Activated CD4-positive, alpha-beta T cell treated with anti-CD3 and anti-CD28 coated beads, Interleukin-2, amount 50 U/mL, for 4 hours (primary cell): ENCODE measurements around the gene IL17B.

Source experiments
- DNase-seq, 2 experiments: peaks; one replicate each; pipeline ENCODE4 v3.0.0-alpha.2; 2020

IL17B gene

DNA sequence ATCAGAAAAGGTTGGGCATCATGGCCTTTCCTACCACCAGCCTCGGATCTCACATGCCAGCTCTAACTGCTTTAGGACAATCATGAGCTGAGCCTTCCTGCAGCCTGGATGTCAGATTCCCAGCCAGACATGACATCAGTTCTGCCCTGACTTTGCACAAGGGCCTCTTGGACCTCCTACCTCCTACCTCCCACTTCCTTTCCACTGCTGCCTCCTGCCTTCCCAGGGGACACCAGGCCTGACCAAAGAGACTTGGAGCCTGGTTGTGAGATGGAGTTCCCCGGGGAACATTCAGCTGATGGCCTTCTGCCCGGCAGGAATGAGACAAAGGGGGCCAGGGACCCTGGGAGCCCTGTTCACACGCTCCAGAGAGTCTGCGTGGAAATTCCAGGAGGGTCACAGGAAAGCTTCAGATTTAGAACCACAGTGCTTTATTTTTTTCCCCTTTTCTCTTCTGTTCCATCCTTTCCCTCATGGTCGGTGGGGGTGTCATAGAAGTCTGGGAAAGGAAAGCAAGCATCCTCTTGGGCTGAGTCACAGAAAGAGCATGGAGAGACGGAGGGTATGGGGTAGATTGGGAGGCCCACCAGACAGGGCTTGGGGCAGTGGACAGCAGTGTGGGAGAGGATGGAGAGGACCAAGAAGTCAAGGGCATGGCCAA lies 35.4 kb upstream of the IL17B start:
- DNase-seq, result no peak

DNA sequence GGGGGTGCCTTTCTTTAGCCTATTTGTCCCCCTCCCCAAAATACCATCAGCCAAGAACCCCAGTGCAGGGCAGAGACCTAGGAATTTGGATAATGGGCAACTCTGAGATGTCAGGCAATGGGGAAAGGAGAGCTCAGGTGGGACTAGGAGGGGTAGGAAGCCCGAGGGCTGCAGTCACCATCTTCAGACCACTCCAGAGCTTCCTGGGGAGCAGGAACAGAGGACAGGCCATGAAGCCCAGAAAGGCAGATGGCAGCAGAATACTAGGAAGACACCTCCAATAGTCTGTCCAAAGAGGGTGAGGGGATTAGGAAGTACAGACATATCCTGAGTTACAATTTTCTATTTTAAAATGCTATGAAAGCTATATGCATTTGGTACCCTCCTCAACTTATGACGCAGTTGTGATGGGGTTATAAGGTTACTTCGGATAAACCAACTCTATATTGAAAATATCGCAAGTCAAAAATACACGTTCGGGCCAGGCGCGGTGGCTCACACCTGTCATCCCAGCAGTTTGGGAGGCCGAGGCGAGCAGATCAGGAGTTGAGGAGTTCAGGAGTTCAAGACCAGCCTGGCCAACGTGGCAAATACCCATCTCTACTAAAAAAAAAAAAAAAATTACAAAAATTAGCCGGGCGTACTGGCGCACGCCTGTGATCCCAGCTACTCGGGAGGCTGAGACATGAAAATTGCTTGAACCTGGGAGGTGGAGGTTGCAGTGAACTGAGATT lies 34.6 kb upstream of the IL17B start:
- DNase-seq, result no peak

DNA sequence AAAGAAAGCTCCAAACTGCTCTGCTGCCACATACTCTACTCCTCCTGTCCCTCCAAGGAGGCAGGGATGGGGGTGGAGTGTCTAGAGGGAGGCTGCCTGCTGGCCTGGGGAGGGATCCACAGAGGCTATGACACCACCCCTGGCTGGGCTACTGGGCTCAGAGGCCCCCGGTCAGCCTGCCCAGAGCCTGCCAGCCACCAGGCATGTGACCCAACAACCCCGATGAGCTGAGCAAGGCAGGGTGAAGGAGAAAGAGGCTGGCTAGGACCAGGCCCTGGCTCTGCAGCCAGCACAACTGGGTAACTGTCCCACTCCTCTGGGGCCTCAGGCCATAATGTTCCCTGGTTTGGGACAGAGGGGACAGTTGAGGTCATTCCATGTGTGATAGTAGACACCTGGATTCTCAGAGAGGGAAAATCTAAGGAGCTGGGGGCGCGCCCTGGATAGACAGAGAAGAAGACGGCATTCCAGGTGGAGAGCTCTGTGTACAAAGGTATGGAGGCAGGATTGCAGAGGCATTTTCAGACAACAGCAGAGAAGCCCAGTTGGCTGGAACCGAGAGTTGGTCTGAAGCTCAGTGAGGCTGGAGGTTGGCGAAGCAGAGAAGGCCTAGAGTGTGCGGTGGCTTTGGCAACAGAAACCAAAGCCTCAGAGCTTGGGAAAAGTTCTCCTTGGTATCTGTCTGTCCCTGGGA lies 33.8 kb upstream of the IL17B start:
- no peak for DNase-seq

DNA sequence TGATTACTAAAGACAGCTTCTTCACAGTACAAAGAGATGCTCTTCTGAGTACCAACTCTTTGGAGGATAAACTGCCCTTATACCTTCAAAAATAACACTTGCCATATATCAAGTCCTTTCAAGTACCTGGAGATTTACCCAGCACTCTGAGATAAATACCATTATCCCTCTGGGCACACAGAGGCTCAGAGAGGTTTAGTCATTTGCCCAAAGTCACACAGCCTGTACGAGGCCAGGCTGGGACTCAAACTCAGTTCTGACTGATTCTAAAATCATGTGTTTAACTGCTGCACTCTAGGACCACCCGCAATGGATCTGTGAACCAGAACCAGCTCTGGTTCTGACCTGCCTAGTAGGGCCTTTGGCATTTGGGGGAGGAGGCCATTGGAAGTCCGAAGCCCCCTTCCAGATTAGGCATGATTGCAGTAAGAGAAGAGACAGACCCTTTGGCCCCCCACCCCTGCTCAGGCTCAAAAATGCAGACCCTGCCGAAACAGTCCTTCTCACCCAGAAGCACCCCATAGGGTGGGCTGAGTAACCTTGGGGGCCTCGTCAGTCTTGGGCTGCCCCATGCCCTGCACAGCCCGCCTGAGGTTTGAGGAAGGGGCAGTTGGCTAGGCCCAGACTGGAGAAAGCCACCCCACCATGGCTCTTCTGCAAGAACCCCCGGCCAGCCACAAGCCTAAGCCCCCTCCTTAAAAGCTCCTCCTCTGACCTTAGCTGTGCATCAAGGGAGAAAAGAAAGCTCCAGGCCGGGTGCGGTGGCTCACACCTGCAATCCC lies 32.8 kb upstream of the IL17B start:
- no peak for DNase-seq

DNA sequence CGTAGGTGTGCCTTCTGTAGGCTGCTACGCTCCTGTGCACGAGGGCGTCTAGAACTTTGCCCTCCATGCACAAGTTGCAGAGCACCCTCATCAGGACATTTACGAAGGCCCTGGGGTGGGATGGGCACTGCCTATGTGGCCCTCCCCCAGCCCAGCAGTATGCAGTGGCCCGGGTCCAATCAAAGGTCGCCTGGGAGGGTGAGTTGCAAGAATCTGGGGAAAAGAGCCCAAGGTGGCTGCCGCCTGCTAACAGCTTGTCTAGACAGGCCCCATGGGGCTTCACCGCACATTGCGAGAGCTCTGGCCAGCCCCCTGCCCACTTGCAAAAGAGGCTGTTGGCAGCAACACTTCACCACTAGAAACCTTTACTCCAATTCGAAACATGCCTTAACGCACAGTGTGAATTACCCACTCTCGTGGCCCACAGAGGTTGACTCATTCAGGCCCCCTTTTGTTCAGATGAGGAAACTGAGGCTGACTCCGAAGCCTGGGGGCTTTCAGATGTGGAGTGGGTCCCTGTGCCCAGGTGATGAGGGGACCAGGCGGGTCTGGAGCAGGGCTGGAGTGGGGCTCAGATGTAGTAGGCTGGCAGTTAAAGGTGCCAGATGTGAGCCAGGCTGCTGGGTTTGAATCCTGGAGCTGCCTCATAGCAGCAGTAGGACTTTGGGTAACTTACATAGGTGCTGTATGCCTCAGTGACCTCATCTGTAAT lies 31.8 kb upstream of the IL17B start:
- DNase-seq, result no peak

DNA sequence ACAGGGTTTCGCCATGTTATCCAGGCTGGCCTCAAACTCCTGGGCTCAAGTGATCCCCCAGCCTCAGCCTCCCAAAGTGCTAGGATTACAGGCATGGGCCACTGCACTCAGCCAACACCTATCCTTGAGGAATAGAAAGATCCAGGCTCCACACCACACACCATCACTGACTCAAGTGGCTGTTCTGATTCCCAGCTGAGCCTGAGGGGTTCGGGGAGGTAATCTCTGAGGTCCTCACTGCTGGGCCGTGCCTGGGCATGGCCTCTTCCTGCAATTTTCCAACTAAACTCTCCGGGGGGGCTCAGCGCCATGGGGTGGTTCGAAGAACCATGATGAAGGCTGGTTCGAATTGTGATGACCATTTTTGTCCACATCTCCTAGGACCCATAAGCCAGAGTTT lies 31.0 kb upstream of the IL17B start:
- no peak for DNase-seq

DNA sequence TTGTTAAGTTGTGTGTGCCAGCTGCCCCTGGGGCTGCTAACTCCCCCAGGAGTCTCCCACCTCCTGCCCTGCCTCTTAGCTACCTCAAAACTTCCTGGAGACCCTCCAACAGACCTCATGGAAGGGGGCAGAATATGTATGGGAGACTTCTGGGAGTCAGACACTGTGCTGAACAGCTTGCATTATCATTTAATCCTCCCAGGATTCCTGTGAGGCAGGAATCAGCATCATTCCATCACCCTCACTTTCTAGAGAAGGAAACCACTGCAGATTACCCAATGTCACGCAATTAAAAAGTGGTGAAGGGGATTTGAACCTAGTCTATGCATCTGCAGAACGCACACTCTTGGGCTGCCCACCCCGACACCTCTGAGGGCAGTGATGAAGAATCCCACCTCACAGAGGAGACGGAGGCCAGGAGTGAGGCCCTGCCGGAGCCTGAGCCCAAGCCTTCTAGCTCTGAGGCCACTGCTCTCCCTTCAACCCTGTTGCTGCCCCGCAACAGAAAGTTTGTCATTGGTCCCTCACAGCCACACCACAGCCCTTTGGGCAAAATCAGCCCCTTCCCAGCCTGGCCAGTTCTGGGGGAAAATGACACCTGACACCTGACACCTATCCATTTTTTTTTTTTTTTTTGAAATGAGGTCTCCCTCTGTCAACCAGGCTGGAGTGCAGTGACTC lies 30.3 kb upstream of the IL17B start:
- DNase-seq, result no peak

DNA sequence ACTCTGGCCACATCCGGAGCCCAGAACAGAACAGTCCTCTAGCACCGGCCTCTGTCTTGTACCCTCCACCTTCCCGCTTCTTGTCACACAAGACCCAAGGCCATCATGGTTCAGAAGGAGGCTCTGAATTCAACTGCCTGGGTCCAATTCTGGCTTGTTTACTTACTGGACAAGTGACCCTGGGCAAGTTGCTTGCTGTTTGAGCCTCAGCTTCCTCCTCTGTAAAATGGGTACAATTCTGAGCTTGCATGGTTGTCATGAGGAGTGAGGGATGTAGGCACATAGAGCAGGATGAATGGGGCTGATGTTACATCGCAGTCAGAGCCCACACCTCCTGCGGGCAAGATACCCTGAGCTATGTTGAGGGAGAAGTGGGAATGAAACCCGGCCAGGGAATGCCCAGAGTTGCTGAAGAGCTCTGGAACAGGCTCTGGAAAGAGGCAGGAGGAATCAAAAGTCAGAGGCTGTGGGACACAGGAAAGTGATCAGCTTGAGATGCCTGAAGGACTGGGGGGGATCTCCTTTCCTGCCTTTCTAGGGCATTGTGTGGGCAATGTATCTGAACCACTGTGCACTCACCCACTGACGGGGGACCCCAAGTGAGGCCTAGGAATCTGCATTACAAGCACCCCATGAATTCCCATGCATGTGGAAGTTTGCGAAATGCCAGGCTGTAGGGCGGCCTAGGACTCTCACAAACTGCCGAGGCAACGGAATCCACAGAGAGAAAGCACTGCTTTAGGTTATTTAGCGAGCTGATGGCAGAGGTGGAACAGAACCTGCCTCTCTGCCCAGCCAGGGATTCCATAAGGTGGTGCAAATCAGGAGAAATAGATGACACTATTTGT lies 29.4 kb upstream of the IL17B start:
- DNase-seq, result no peak

DNA sequence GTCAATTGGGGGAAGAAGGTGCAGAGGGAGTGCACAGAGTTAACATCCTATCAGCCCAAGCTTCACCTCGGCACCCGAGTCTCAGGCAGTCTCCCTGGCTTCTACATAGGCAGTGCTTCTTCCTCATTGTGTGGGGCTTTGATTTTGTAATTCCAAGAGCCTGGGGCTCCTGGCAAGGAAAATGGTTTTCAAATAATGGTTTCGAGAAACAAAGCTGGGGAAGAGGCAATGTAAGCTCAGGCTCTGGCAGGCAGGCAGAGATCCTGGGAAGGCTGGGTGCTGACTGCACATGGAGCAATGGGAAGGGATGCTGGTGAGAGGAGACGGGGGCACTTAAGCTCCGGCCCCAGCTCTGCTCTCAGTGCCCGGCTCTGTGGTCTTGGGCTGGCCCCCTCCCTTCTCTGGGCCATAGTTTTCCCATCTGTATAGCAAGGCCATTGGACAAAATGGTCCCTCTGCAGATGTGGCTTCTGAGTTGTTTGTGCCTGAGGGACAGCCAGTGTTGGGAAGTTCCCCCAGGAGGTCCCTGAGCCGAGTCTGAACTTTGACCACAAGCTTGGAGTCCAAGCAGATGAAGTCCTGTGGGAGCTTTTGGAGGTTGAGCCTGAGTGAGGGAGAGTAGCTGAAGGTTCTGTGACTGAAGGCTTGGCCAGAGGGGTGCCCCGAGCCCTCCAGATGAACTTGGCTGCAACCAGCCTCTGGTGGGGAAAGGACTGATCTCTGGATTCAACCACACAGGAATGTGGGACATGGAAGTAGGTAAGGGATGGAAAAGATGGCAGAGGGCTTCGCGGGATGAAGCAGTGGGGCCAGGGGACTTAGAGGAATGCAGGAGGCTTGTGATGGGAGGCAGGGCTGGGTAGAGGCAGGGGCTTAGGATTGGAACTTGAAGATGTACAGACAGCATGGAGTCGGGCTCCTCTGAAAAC lies 28.5 kb upstream of the IL17B start:
- no peak for DNase-seq

DNA sequence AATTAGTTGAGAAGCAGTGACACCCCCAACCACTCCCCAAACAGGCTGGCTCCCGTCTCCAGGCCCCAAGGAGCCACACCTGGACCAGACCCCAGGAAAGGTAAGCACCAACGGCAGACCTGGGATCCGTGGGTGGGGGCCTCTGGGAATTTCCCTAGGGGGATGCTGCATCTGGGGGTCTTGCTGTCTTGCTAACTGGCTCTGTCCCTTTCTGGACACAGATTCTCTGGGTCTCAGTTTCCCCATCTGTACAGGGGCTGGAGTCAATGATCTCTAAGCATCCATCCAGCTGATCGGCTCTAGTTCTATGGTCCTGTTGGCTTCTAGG lies 27.9 kb upstream of the IL17B start:
- DNase-seq, result no peak

DNA sequence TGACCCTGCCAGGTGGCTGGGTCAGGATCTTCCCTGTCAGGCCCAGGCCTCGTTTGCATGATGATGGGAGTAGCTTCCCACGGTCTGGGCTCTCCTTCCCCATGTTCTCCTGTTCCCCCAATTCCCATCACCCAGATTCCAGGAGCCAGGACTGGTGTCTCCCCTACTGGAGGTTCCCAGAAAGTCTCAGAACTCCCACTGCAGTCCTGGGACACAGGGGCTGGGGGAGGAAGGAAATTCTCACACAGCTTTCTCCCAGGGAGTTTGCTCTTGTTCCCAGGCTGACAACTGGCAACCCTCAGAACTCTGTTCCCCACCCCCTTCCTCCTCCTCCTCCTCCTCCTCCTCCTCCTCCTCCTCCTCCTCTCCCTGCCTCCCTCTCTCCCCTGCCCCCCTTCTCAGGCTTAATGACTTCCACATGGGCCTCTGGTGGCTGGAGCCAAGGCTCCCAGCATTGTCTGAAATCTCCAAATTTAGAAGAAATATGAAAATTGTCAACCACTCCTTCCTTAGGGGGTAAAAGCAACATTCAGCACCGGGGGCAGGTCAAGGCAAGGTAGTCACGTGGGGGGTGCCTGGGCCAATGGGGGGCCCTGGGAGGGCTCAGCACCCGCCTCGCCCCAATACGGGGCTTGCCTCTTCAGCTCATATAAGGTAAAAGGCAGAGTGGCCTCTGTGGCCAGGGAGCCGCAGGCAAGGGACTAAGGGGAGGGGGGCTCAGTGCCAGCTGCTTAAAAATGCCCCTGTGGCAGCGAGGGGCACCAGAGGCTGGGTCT lies 27.3 kb upstream of the IL17B start:
- no peak for DNase-seq

DNA sequence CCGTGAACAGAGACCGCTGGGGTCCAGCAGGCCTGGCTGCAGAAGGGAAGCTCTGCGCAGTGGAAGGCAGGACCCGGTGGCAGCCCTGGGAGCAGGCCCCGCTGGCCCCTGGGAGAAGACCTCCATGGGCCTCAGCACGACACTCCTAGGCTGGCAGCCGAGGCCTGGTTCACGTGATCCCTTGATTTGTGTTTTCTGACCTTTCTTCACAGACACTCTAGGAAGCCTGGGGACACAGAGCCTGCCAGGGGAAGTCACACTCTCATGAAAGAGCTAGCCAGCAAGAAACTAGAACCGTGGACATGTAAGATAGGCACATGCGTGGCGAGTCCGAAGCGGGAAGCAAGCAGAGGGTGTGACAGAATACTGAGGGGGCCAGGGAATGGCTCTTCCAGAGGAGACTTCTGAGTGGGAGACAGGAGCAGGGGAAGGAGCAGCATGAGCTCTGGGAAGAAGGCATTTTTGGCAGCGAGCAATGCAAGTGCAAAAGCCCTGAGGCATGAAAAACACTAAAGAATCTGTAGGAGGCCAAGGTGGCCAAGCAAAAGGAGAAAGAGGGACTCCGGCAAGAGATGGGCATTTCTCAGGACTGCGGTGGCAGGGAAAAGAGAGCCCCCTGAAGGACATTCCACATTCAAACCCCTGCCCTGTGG lies 26.6 kb upstream of the IL17B start:
- DNase-seq, result no peak

DNA sequence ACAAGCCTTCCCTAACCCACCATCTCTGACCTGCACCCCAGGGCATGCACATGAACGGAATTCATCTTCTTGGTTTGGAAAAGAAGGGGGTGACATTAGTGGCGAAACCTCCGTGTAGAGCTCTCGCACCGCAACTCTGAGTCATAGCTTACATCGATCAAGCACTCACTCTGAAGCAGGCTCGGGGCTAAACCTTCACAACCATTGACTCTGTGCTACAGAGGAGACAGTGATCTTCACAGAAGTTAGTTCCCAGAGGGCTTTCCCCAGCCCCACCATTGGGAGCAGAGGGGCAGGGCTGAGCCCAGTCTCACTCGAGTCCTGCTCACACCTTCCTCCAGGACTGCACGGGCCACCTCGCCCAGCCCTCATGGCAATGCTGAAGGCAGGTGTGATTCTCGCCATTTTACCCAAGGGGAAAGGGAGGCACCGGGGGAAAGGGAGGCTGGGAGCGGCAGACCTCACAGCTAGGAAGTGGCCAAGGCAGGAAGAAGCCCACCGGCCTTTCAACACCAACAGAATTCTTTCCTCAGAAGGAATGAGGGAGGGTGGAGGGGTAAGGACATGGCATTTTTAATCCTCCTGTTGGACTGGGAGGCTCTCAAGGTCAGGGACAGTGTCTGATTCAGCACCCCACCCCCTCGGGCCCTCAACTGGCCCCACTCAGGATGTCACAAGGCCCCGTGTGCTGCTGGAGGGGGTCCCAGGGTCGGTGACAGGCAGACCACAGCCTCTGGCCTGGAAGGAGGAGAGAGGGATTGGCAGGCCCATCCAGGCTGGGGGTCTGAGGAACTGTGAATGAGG lies 25.9 kb upstream of the IL17B start:
- DNase-seq, result no peak

DNA sequence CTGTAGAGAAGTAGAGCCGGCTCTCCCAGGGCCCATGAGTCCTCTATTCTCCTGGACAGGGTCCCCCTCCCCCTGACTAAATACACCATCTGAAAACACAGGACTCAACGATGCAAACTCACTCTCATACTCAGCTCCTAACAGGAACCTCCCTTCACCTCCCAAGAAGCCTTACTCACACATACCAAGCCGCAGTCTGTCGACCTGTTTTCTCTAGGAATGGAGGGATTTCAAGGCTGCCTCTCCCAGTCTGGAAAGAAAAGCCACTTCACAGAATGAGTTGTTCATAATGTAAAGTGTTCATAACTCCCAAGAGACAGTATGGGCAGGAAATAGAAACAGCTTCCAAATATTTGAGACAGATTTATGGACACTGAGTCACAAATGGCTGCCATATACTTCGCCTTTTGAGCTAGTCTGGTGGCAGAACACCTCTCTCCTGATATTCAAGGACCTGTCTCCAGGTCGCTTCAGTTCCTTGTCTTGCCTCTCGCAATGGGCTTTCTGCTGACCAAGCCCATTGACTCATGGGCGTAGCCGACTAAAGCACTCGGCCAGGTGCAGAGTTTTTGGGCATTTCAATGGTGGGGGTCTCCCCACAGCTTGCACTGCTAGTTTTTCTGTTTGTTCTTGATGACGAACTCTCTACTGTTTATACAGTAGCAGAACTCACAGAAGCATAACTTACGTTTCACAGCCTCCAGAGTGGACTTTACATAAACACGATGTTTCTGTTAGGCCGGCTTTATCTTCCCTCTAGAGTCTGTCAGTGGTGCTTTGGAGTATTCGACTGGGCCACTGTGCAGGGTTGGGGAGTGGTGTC lies 25.0 kb upstream of the IL17B start:
- DNase-seq, result no peak

DNA sequence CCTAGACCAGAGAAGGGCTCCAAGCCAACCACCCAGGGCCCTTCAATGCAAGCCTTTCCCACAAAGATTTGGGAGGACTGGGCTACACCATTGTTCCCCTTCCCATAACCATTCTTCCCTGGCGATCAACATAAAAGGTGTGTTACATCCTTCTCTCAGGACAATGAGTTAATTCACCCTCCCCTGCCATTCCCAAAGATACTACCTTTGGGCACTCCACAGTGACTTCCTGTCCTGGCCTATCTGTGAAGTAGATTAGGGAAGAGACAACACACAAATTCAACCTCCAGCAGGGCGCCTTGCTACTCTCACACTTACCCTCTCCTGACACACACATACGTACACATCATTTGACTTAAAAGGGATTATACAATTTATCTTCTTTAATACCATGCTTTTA lies 23.2 kb upstream of the IL17B start:
- DNase-seq, result no peak

DNA sequence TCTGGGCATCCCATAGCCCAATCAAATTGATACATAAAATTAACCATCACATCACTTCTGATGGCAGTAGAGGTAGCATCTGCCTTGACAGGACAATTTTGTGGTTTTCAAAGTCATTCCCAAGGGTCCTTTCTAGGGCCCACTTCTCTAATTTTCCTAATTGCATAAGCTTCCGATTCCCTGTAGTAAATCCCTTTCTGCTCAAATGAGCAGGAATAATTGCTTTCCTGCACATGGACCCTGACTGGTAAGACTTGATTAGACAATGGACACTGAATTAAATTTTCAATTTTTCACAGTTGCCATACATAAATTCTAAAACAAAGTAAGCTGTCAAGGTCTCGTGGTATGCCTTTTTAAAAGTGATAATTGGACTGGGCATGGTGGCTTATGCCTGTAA lies 22.0 kb upstream of the IL17B start:
- DNase-seq, result no peak

DNA sequence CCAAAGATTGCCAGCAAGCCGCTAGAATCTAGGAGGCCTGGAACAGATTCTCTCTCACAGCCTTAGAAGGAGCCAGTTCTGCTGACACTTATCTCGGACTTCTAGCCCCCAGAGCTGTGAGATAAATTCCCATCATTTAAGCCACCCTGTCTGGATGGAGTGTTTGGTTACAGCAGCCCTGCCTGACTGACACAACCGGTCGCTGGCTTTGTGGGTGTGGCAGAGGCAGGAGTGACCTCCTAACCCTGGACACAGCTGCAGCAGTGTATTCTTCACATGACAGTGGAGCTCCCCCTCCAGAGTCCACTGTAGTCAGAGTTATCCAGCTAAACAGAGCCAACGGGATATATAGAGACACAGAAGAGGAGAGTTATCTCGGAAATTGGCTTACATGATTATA lies 21.2 kb upstream of the IL17B start:
- DNase-seq, result no peak
